Panc1 (cell line): Measurements from ENCODE around the gene RASAL1. TPM values are rescaled to one million over a fixed set of nuclear protein-coding genes. Genes with fewer than 3 reads are reported as not detected.

Experiments
- ATAC-seq: fragments of 200-7000 bp; cut with Tn5 transposase; 2 replicates; pipeline ENCODE4 v1.9.1; 2020; ENCODE audit warnings: mild to moderate bottlenecking, moderate library complexity
- BruUV-seq: library from RNA; stranded (reverse); fragments of 400-500 nt; replicated peaks from 2 replicates; lab custom pipeline; 2021; lab: Mats Ljungman, UMichigan
- CTCF ChIA-PET: fragments of 300-600 bp; sonication (Branson Sonifier 250); formaldehyde crosslinking; loops from one replicate; lab custom pipeline; 2022; ENCODE audit warnings: antibody characterized with exemption; lab: Charles Lee
- POLR2A ChIA-PET: fragments of 300-600 bp; sonication (Branson Sonifier 250); formaldehyde crosslinking; loops from one replicate; lab custom pipeline; 2022; ENCODE audit warnings: antibody characterized with exemption; lab: Charles Lee
- DNase-seq: peaks from one replicate; pipeline ENCODE4 v3.0.0-alpha.2; 2010; ENCODE audit warnings: low read depth, low spot score
- H3K27ac ChIP-seq: 2 replicates; pipeline ENCODE4 v1.5.1; 2011; ENCODE audit warnings: mild to moderate bottlenecking, low read length, inconsistent platforms
- H3K27me3 ChIP-seq: fragments of 200-500 bp; sonication (Bioruptor generic); 2 replicates; pipeline ENCODE4 v1.6.0; 2014; ENCODE audit warnings: low read length, inconsistent platforms; ENCODE audit not compliant: control insufficient read depth, insufficient read depth
- H3K36me3 ChIP-seq: fragments of 200-500 bp; sonication (Bioruptor generic); 2 replicates; pipeline ENCODE4 v1.5.1; 2014; ENCODE audit warnings: inconsistent platforms, mild to moderate bottlenecking, low read length, moderate library complexity; ENCODE audit not compliant: control insufficient read depth, insufficient read depth
- H3K4me1 ChIP-seq: 2 replicates; pipeline ENCODE4 v1.5.1; 2011; ENCODE audit warnings: inconsistent platforms, mild to moderate bottlenecking, low read length, moderate library complexity; ENCODE audit not compliant: control insufficient read depth, insufficient read depth
- H3K4me3 ChIP-seq, 2 experiments: 2 replicates each; pipeline ENCODE4 v1.5.1; 2011 to 2012; ENCODE audit warnings: low read depth in 2 of 2, low read length in 2 of 2, mild to moderate bottlenecking in 2 of 2, inconsistent platforms in 1 of 2, moderate library complexity in 1 of 2
- H3K9me3 ChIP-seq: fragments of 200-500 bp; sonication (Bioruptor generic); 2 replicates; pipeline ENCODE4 v1.5.1; 2014; ENCODE audit warnings: low read depth, mild to moderate bottlenecking, inconsistent platforms, low read length, moderate library complexity; ENCODE audit not compliant: control insufficient read depth, insufficient read depth
- POLR2AphosphoS5 ChIP-seq: IDR thresholded peaks from 2 replicates; pipeline ENCODE4 v1.6.1; 2012; ENCODE audit warnings: mild to moderate bottlenecking, low read depth, low read length, moderate library complexity
- SIN3A ChIP-seq: IDR thresholded peaks from 2 replicates; pipeline ENCODE4 v1.6.1; 2012; ENCODE audit warnings: low read depth, mild to moderate bottlenecking, low read length, moderate library complexity, borderline replicate concordance; ENCODE audit not compliant: insufficient read depth
- TCF7L2 ChIP-seq: IDR thresholded peaks from 2 replicates; pipeline ENCODE4 v1.6.1; 2011; ENCODE audit warnings: mild to moderate bottlenecking, low read depth, low read length, inconsistent platforms
- in situ Hi-C: cut with HindIII; loops from 2 replicates; pipeline ENCODE4 v1.10.0; 2016; ENCODE audit warnings: low sequenced_read_pairs, low pct_unique_long_range_greater_than_20kb
- intact Hi-C: fragments of 100-400 bp; cut with micrococcal nuclease; formaldehyde crosslinking; loops from one replicate; pipeline ENCODE4 v1.10.0; 2022; ENCODE audit not compliant: unreplicated experiment
- total RNA-seq: library from RNA; stranded (reverse); gene quantifications from one replicate; pipeline ENCODE4 v1.2.1, GENCODE V29; 2021; ENCODE audit not compliant: unreplicated experiment
- TF ChIP-seq, protein P1 (sequence below): fragments of 450-650 bp; IDR thresholded peaks from 2 replicates; pipeline ENCODE4 v1.5.1; 2017; ENCODE audit warnings: mild to moderate bottlenecking
- TF ChIP-seq, protein P2 (sequence below), 2 experiments: IDR thresholded peaks; 2 replicates each; pipeline ENCODE4 v1.6.1; 2011 to 2012; ENCODE audit warnings: low read depth in 2 of 2, control low read depth in 1 of 2, low read length in 1 of 2, mild to moderate bottlenecking in 1 of 2, moderate library complexity in 1 of 2; ENCODE audit not compliant: insufficient read depth in 1 of 2

The RASAL1 gene
- total RNA-seq, 1 experiment from 2014 or later: 0.28 TPM

DNA sequence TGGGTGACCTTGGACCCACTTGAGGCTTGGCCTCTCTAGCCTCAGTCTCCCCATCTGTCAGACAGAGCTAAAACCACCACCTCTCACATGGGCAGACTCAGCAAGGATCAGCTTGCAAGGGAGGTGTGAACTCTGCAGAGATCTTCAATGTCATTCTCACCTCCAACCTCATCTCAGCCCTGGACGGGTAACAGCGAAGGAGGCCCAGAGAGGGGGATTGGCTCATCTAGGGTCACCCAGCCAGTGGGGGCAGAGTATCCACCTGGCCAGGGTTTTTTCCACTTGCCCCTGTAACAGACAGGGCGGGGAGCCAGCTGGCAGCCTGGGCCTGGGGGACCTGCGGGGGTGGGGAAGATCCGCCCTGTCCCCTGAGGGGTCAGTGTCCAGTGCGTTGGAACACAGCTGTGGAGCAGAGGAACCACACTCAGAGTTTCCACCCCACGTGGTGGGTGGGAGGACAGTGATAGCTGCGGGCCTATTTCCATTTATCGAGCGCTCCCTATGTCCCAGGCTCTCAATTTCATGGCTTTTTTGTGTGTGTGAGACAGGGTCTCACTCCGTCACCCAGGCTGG, 51.6 kb downstream of the RASAL1 start:
- Histone ChIP-seq H3K27ac (no peak overlapping the region), H3K36me3 (no peaks in the 10 kb centered on the region), H3K4me1 (no peaks in the 10 kb centered on the region), H3K4me3 (no peak overlapping the region), H3K9me3 (no peaks in the 10 kb centered on the region), H3K27me3 (no peaks in the 10 kb centered on the region)
- intact Hi-C loops (no loop called here), in situ Hi-C loops (no loop called here)
- TF ChIP-seq, protein P1, sequence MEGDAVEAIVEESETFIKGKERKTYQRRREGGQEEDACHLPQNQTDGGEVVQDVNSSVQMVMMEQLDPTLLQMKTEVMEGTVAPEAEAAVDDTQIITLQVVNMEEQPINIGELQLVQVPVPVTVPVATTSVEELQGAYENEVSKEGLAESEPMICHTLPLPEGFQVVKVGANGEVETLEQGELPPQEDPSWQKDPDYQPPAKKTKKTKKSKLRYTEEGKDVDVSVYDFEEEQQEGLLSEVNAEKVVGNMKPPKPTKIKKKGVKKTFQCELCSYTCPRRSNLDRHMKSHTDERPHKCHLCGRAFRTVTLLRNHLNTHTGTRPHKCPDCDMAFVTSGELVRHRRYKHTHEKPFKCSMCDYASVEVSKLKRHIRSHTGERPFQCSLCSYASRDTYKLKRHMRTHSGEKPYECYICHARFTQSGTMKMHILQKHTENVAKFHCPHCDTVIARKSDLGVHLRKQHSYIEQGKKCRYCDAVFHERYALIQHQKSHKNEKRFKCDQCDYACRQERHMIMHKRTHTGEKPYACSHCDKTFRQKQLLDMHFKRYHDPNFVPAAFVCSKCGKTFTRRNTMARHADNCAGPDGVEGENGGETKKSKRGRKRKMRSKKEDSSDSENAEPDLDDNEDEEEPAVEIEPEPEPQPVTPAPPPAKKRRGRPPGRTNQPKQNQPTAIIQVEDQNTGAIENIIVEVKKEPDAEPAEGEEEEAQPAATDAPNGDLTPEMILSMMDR: no peak
- TF ChIP-seq, protein P2, sequence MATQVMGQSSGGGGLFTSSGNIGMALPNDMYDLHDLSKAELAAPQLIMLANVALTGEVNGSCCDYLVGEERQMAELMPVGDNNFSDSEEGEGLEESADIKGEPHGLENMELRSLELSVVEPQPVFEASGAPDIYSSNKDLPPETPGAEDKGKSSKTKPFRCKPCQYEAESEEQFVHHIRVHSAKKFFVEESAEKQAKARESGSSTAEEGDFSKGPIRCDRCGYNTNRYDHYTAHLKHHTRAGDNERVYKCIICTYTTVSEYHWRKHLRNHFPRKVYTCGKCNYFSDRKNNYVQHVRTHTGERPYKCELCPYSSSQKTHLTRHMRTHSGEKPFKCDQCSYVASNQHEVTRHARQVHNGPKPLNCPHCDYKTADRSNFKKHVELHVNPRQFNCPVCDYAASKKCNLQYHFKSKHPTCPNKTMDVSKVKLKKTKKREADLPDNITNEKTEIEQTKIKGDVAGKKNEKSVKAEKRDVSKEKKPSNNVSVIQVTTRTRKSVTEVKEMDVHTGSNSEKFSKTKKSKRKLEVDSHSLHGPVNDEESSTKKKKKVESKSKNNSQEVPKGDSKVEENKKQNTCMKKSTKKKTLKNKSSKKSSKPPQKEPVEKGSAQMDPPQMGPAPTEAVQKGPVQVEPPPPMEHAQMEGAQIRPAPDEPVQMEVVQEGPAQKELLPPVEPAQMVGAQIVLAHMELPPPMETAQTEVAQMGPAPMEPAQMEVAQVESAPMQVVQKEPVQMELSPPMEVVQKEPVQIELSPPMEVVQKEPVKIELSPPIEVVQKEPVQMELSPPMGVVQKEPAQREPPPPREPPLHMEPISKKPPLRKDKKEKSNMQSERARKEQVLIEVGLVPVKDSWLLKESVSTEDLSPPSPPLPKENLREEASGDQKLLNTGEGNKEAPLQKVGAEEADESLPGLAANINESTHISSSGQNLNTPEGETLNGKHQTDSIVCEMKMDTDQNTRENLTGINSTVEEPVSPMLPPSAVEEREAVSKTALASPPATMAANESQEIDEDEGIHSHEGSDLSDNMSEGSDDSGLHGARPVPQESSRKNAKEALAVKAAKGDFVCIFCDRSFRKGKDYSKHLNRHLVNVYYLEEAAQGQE (IDR thresholded peaks at IDR 0.05; ENCODE audit: insufficient read depth in 1 of 2, low read depth in 2 of 2, low read length in 1 of 2): no peak
- TF ChIP-seq POLR2AphosphoS5 (no peak), TCF7L2 (no peak), SIN3A (no peak)
- no TSS peak for BruUV-seq
- DNase-seq (no peak), ATAC-seq (no peak)
- ChIA-PET POLR2A (no interaction called here), CTCF (no interaction called here)

DNA sequence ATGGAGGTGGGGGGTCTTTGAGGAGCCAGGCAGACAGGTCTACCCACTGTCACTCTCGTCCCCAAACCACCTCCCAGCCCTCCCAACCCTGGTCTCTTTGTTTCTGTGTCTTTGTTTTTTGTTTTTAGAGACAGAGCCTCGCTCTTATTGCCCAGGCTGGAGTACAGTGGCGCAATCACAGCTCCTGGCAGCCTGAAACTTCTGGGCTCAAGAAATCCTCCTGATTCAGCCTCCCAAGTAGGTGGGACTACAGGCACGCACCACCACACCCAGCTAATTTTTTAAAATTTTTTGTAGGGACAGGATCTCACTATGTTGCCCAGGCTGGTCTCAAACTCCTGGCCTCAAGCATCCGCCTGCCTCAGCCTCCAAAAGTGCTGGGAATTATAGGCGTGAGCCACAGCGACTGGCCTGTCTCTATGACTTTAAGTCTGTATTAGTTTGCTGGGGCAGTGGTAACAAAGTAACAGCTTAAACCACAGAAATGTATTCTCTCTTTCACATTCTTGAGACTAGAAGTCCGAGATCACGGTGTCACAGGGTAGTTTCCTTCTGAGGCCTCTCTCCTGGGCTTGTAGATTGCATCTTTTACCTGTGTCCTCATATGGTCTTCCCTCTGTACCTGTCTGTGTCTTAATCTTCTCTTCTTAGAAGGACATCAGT, 52.9 kb downstream of the RASAL1 start:
- in situ Hi-C loops: no loop called here
- intact Hi-C loops: no loop called here
- no peaks in the 10 kb centered on the region for H3K9me3 ChIP-seq
- H3K36me3 ChIP-seq: no peaks in the 10 kb centered on the region
- ChIA-PET POLR2A (no interaction called here), CTCF (no interaction called here)
- no peaks in the 10 kb centered on the region for H3K27me3 ChIP-seq
- TF ChIP-seq POLR2AphosphoS5: no peak
- TF ChIP-seq SIN3A: no peak
- TF ChIP-seq TCF7L2: no peak
- TF ChIP-seq, protein P1: no peak
- TF ChIP-seq, protein P2 (IDR thresholded peaks at IDR 0.05; ENCODE audit: insufficient read depth in 1 of 2, low read depth in 2 of 2, low read length in 1 of 2): no peak
- ATAC-seq (no peak), DNase-seq (no peak)
- no peaks in the 10 kb centered on the region for H3K4me1 ChIP-seq
- BruUV-seq: no TSS peak
- no peak overlapping the region for H3K4me3 ChIP-seq
- no peak overlapping the region for H3K27ac ChIP-seq
